GM23248 (cell line): ENCODE results near the gene MESD. TPM values are rescaled to one million over a fixed set of nuclear protein-coding genes. Genes with fewer than 3 reads are reported as not detected.
"Not testable (repeated sequence)": the region's sequence is repeated elsewhere in the genome, so short reads cannot be mapped to it uniquely, and the experiment has no call there.

Experiments
- DNase-seq: peaks from one replicate; pipeline ENCODE4 v3.0.0-alpha.2; 2015
- H2AFZ ChIP-seq: fragments of 200-600 bp; sonication (generic); 2 replicates; pipeline ENCODE4 v1.6.1; 2016; ENCODE audit warnings: antibody characterized with exemption
- H3F3A ChIP-seq: fragments of 200-600 bp; sonication (generic); 2 replicates; pipeline ENCODE4 v1.6.1; 2016; ENCODE audit warnings: mild to moderate bottlenecking, antibody characterized with exemption, mixed run types; ENCODE audit not compliant: insufficient read depth
- H3K27ac ChIP-seq: fragments of 200-600 bp; sonication (generic); 2 replicates; pipeline ENCODE4 v1.5.1; 2016; ENCODE audit warnings: mild to moderate bottlenecking
- H3K27me3 ChIP-seq: fragments of 200-600 bp; sonication (generic); replicated peaks from 2 replicates; pipeline ENCODE4 v1.6.1; 2016; ENCODE audit warnings: mild to moderate bottlenecking; ENCODE audit not compliant: insufficient read depth
- H3K36me3 ChIP-seq: fragments of 200-600 bp; sonication (generic); 2 replicates; pipeline ENCODE4 v1.6.1; 2016; ENCODE audit warnings: low read depth, mild to moderate bottlenecking
- H3K4me1 ChIP-seq: fragments of 200-600 bp; sonication (generic); 2 replicates; pipeline ENCODE4 v1.6.1; 2016; ENCODE audit warnings: mild to moderate bottlenecking; ENCODE audit not compliant: insufficient read depth
- H3K4me2 ChIP-seq: fragments of 200-600 bp; sonication (generic); one replicate; pipeline ENCODE4 v1.6.1; 2016; ENCODE audit warnings: mild to moderate bottlenecking; ENCODE audit not compliant: unreplicated experiment
- H3K4me3 ChIP-seq: fragments of 200-600 bp; sonication (generic); 2 replicates; pipeline ENCODE4 v1.5.1; 2016; ENCODE audit warnings: mild to moderate bottlenecking
- H3K79me2 ChIP-seq: fragments of 200-600 bp; sonication (generic); 2 replicates; pipeline ENCODE4 v1.6.1; 2016; ENCODE audit warnings: mild to moderate bottlenecking; ENCODE audit not compliant: insufficient read depth
- H3K9ac ChIP-seq: fragments of 200-600 bp; sonication (generic); 2 replicates; pipeline ENCODE4 v1.6.1; 2016; ENCODE audit warnings: mild to moderate bottlenecking
- H3K9me2 ChIP-seq: fragments of 200-600 bp; sonication (generic); 2 replicates; pipeline ENCODE4 v1.6.1; 2016; ENCODE audit warnings: mixed run types, mild to moderate bottlenecking, moderate library complexity; ENCODE audit not compliant: insufficient read depth
- H3K9me3 ChIP-seq: fragments of 200-600 bp; sonication (generic); one replicate; pipeline ENCODE4 v1.6.1; 2017; ENCODE audit warnings: low read depth
- H4K20me1 ChIP-seq: fragments of 200-600 bp; sonication (generic); 2 replicates; pipeline ENCODE4 v1.6.0; 2016; ENCODE audit not compliant: insufficient read depth
- EZH2 ChIP-seq: fragments of 200-600 bp; sonication (generic); IDR thresholded peaks from 2 replicates; pipeline ENCODE4 v1.6.1; 2018; ENCODE audit warnings: antibody characterized with exemption, mild to moderate bottlenecking; ENCODE audit not compliant: insufficient read depth, poor library complexity, severe bottlenecking
- EZH2phosphoT487 ChIP-seq: fragments of 200-600 bp; sonication (generic); IDR thresholded peaks from 2 replicates; pipeline ENCODE4 v1.6.1; 2018; ENCODE audit warnings: antibody characterized with exemption, moderate library complexity, mild to moderate bottlenecking, low read depth; ENCODE audit not compliant: insufficient read depth
- WGBS, 2 experiments: methylation state at CpG; one replicate each; pipeline ENCODE4 v1.1.6; 2015 to 2017; ENCODE audit warnings: low lambda C conversion rate in 2 of 2, low coverage in 1 of 2; ENCODE audit errors: missing lambda C conversion rate in 2 of 2; 5-methylcytosine and 5-hydroxymethylcytosine counted together
- in situ Hi-C: fragments of 300-500 bp; cut with MboI; formaldehyde crosslinking; loops from 2 replicates; pipeline ENCODE4 v1.15.0; 2020
- polyA plus RNA-seq: library from polyadenylated mRNA; unstranded; fragments of >200 nt; fragmentation: Nextera tagmentation; extraction: Ambion mirVana; gene quantifications from 2 replicates; pipeline ENCODE4 v1.2.1, GENCODE V29; 2016
- total RNA-seq: library from RNA; depleted of rRNA; stranded (reverse); fragments of >200 nt; shearing (Covaris generic); gene quantifications from 2 replicates; pipeline ENCODE4 v1.2.3, GENCODE V29; 2014

The MESD gene
- total and polyA plus RNA-seq, 2 experiments from 2014 or later = 23.0 to 35.5 TPM

GRCh38 chr15:80966431-80967197 lies 23.0 kb downstream of the MESD start:
- in situ Hi-C loops = no loop called here
- H3K9me3 ChIP-seq = no peaks in the 10 kb centered on the region
- 97% methylated on average over 8 of the region's 8 CpGs for WGBS, 2 experiments

GRCh38 chr15:80965454-80965853 lies 24.2 kb downstream of the MESD start:
- in situ Hi-C loops, H3F3A ChIP-seq: not testable (repeated sequence)

More at GRCh38 chr15:80966431-80967197, 23.0 kb downstream of the MESD start:
- no peaks in the 10 kb centered on the region; the same call in 1 of the 2 replicates for H3F3A ChIP-seq
- no peak overlapping the region for H3K27ac ChIP-seq
- no peak for TF ChIP-seq EZH2
- TF ChIP-seq EZH2phosphoT487 = no peak
- H3K36me3 ChIP-seq = no peaks in the 10 kb centered on the region
- H3K27me3 ChIP-seq = no peaks in the 10 kb centered on the region
- peaks cover 19% of the 10 kb centered on the region for H3K79me2 ChIP-seq
- no peaks in the 10 kb centered on the region for H3K9me2 ChIP-seq
- no peak overlapping the region for H3K9ac ChIP-seq
- no peak overlapping the region for H2AFZ ChIP-seq
- H4K20me1 ChIP-seq = no peaks in the 10 kb centered on the region
- DNase-seq = no peak
- H3K4me3 ChIP-seq = no peak overlapping the region
- no peak overlapping the region for H3K4me2 ChIP-seq
- peaks cover 13% of the 10 kb centered on the region for H3K4me1 ChIP-seq

GRCh38 chr15:80958818-80959495 lies 30.7 kb downstream of the MESD start:
- Histone ChIP-seq H3K27ac (no peak overlapping the region), H2AFZ (no peak overlapping the region), H4K20me1 (no peaks in the 10 kb centered on the region), H3F3A (peaks cover 11% of the 10 kb centered on the region), H3K79me2 (peaks cover 25% of the 10 kb centered on the region), H3K27me3 (no peaks in the 10 kb centered on the region), H3K9ac (no peak overlapping the region), H3K36me3 (no peaks in the 10 kb centered on the region), H3K4me1 (peaks cover 12% of the 10 kb centered on the region; the same call in 1 of the 2 replicates), H3K9me3 (no peaks in the 10 kb centered on the region), H3K9me2 (no peaks in the 10 kb centered on the region), H3K4me2 (no peak overlapping the region), H3K4me3 (no peak overlapping the region)
- TF ChIP-seq EZH2phosphoT487 = no peak
- no peak for DNase-seq
- WGBS, 2 experiments = 95 to 96% methylated on average over 9 of the region's 9 CpGs
- in situ Hi-C loops = no loop called here

More at GRCh38 chr15:80965454-80965853, 24.2 kb downstream of the MESD start:
- not testable (repeated sequence) for H3K4me2 ChIP-seq, H3K9me2 ChIP-seq, DNase-seq, H3K27ac ChIP-seq, H3K9ac ChIP-seq, H4K20me1 ChIP-seq, H3K27me3 ChIP-seq, H3K4me3 ChIP-seq, H3K9me3 ChIP-seq, H2AFZ ChIP-seq, H3K36me3 ChIP-seq
- peaks cover 28% of the 10 kb centered on the region for H3K79me2 ChIP-seq
- H3K4me1 ChIP-seq = peaks cover 13% of the 10 kb centered on the region

- Histone ChIP-seq H3K9me3 (no peaks in the 10 kb centered on the region), H4K20me1 (no peaks in the 10 kb centered on the region), H3F3A (peaks cover 20% of the 10 kb centered on the region), H3K36me3 (no peaks in the 10 kb centered on the region), H3K9ac (no peak overlapping the region), H3K27ac (no peak overlapping the region), H3K4me1 (peaks cover 12% of the 10 kb centered on the region; the same call in 1 of the 2 replicates), H3K27me3 (no peaks in the 10 kb centered on the region), H3K9me2 (no peaks in the 10 kb centered on the region), H3K4me3 (no peak overlapping the region), H3K79me2 (peaks cover 21% of the 10 kb centered on the region), H3K4me2 (no peak overlapping the region), H2AFZ (no peak overlapping the region)
- 95 to 99% methylated on average over 2 of the region's 2 CpGs for WGBS, 2 experiments
- TF ChIP-seq EZH2 = no peak
- no peak for TF ChIP-seq EZH2phosphoT487
- DNase-seq = peak; percentile 35
- in situ Hi-C loops = no loop called here
Measured at GRCh38 chr15:80957976-80958375, 31.6 kb downstream of the MESD start.
